Measurements from ENCODE around the gene ITGA5.

DNA sequence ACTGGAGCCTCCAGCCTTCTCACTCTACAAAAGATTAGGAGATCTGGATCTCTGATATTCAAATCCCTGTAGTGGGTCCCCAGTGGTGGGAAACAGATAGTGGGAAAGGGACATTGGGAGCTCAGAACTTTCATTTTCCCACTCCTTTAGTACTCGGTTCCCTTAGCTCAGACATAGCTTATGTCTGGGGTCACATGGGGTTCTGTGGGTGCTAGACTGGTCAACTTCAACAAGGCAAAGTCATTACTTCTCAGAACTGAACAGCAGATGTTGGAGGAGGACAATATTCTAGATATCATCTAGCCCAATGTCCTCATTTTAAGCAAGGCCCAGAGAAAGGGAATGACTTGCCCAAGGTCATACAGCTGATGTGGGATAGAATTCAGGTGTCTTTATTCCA lies 19.5 kb upstream of the ITGA5 start:
- TF ChIP-seq, protein P1, sequence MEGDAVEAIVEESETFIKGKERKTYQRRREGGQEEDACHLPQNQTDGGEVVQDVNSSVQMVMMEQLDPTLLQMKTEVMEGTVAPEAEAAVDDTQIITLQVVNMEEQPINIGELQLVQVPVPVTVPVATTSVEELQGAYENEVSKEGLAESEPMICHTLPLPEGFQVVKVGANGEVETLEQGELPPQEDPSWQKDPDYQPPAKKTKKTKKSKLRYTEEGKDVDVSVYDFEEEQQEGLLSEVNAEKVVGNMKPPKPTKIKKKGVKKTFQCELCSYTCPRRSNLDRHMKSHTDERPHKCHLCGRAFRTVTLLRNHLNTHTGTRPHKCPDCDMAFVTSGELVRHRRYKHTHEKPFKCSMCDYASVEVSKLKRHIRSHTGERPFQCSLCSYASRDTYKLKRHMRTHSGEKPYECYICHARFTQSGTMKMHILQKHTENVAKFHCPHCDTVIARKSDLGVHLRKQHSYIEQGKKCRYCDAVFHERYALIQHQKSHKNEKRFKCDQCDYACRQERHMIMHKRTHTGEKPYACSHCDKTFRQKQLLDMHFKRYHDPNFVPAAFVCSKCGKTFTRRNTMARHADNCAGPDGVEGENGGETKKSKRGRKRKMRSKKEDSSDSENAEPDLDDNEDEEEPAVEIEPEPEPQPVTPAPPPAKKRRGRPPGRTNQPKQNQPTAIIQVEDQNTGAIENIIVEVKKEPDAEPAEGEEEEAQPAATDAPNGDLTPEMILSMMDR (IDR thresholded peaks at IDR 0.05), result no peak
- TF ChIP-seq POLR2A (IDR thresholded peaks at IDR 0.05), result no peak
